T47D (cell line): ENCODE results near the gene KRTAP10-9.
"Not testable (repeated sequence)": the region's sequence is repeated elsewhere in the genome, so short reads cannot be mapped to it uniquely, and the experiment has no call there.

Experiments
- DNase-seq, 2 experiments: peaks; one replicate each; pipeline versions ENCODE4 v3.0.0 to v3.0.0-alpha.2; 2011 to 2012; ENCODE audit warnings: low read depth in 1 of 2, low spot score in 1 of 2
- JUND ChIP-seq: IDR thresholded peaks from 2 replicates; pipeline ENCODE4 v1.6.1; 2012; ENCODE audit warnings: low read depth
- in situ Hi-C: cut with HindIII; loops from 2 replicates; pipeline ENCODE4 v1.10.0; 2016; ENCODE audit warnings: low sequenced_read_pairs, low pct_unique_long_range_greater_than_20kb

The KRTAP10-9 gene

DNA sequence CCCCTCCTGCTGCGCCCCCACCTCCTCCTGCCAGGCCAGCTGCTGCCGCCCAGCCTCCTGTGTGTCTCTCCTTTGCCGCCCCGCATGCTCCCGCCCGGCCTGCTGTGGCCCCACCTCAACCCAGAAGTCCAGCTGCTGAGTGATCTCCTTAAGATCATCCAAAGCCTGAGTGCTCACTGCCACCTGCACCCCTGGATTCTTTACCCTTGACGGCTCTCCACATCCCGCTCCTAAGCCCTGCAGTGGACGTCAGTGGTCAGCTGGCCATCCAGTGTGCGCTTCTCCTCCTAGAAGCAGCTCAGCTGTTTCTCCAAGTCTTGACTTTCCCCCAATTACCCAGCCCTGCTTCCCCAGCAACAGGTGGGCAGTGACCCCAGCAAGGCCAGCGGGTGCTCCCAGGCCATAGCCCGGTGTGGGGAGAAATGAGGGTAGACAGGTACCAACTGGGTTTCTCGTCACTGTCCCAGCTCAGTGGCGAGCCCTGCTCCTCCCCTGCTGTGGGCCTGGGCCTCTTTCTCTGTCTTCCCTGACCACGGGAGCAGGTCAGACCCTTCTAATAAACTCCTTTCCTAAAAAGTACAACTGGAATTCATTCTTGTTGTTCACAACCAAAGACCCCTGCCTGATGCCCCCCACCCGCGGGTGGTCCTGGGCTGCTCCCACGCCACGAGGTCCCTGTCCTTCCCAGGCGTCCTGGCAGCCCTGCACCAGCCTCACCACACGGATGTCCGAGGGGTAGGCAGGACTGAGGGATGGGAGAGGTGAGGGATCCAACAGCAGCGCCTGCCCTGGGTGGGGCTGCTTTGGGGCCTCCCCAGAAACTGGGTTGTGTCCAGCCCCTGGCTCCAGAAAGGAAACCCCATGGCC lies 25.1 kb upstream of the KRTAP10-9 start:
- in situ Hi-C loops: no loop called here
- no peak for TF ChIP-seq JUND
- DNase-seq: no peak

DNA sequence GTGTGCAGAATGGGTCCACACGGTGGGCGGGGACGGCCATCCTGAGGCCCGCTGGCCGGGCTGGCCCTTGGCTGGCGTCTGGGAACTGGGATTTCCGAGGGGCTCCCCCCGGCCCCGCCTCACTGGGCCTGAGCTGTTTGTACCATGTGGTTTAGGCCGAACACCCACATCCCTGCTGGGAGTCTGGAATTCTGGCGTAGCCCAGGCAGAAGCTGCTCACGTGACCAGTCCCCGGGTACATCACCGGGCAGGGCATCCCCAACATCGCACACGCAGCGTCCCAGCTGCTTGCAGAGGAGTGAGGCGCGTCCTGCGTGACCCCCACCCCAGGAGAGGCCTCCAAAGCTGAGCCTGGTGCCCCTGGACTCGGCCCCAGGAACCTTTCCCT lies 24.4 kb upstream of the KRTAP10-9 start:
- TF ChIP-seq JUND: no peak
- no peak for DNase-seq
- in situ Hi-C loops: no loop called here

GRCh38 chr21:44603109-44603875 lies 23.6 kb upstream of the KRTAP10-9 start:
- DNase-seq: no peak
- no peak for TF ChIP-seq JUND
- in situ Hi-C loops: no loop called here

- DNase-seq: no peak
- TF ChIP-seq JUND: no peak
- in situ Hi-C loops: no loop called here
These were observed 23.0 kb upstream of the KRTAP10-9 start for GRCh38 chr21:44603911-44604310.

DNA sequence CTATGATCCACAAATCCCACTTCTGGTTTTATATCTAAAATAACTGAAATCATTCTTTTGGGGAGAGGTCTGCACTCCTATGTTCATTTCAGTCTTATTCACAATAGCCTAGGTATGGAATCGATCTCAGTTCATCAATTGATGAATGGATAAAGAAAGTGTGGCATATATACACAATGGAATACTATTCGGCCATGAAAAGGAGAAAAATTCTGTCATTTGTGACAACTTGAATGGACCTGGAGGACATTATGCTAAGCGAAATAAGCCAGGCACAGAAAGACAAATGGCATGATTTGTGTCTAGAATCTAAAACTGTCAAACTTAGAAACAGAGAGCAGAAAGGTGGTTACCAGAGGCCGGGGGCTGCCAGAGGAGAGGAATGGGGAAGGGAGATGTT lies 20.4 kb upstream of the KRTAP10-9 start:
- no peak for TF ChIP-seq JUND
- no peak for DNase-seq
- in situ Hi-C loops: no loop called here

DNA sequence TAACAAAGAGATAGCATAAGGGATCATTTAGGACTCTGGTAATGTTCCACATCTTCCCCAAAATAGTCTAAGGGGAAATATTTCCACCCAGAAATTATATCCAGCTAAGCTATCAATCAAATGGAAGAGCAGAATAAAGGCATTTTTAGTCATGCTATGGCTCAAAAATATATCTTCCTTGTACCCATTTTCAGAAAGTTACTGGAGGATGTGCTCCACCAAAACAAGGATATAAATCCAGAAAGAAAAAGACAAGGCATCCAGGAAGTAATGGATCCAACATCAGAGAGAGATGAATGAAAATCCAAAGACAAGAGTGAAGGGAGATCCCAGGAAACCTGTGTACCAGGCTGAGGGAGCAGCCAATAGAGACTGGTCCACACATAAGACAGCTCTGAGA lies 17.7 kb upstream of the KRTAP10-9 start:
- in situ Hi-C loops: no loop called here
- no peak for TF ChIP-seq JUND

GRCh38 chr21:44610157-44610843 lies 16.6 kb upstream of the KRTAP10-9 start:
- in situ Hi-C loops, DNase-seq: not testable (repeated sequence)

More for the DNA sequence above, 17.7 kb upstream of the KRTAP10-9 start:
- no peak for DNase-seq

- no peak for TF ChIP-seq JUND
- DNase-seq: no peak
- in situ Hi-C loops: no loop called here
These were observed 15.3 kb upstream of the KRTAP10-9 start for GRCh38 chr21:44611551-44611950.

DNA sequence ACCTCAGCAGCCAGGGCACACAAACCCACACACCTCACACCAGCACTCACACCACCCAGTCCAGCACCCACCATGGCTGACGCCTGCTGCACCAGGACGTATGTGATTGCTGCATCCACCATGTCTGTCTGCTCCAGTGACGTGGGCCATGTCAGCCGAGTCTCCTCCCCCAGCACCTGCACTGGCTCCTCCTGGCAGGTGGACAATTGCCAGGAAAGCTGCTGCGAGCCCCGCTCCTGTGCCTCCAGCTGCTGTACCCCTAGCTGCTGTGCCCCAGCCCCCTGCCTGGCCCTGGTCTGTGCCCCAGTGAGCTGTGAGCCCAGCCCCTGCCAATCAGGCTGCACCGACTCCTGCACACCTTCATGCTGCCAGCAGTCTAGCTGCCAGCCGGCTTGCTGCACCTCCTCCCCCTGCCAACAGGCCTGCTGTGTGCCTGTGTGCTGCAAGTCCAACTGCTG lies 14.8 kb upstream of the KRTAP10-9 start, which contains the start of gene KRTAP10-8:
Gene KRTAP10-8 (plus strand): TSS at position 51 of the 458 bp plus-strand sequence. CDS start 22 bp downstream, at position 73.
- DNase-seq: no peak
- in situ Hi-C loops: no loop called here
- TF ChIP-seq JUND: no peak

- no peak for DNase-seq
- TF ChIP-seq JUND: no peak
- in situ Hi-C loops: no loop called here
These were observed 14.1 kb upstream of the KRTAP10-9 start for GRCh38 chr21:44612669-44613229.

DNA sequence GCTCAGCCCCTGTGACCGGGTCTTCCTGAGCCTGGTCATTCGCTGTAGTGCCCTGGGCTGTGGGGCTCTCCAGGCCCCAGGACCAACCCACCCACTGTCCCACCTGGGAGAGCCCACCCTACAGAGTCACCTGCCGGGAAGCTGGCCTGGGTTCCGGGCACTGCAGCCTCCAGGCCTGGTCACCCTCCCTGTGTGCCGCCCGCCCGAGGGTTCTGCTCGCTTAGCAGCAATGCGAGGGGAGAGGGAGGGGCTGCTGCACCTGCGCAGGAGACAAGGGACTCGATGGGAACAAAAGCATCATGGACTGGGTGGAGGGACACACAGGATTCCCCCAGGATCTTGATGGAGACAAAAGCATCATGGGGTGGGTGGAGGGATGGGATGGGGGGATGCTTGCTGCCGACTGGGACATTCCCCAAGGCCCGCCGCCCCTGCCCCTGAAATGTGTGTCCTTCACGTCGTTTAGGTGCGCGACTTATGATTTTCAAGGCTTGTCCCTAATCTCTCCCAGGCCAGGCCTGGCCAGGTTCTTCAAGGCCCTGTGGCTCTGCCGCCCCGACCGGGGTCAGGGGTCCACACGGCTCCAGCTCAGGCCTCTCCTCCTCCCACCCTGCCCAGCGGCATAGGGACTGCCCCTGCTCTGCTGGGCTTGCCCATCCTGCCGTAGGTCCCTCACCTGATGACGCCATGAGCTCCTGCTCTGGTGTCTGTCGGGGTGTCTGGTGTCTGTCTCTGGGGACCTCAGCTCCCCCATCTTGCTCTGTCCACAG lies 13.3 kb upstream of the KRTAP10-9 start:
- DNase-seq: no peak
- TF ChIP-seq JUND: no peak
- in situ Hi-C loops: no loop called here
